Spleen (tissue), 11 donors: ENCODE results near the gene BCL2. TPM values are rescaled to one million over a fixed set of nuclear protein-coding genes. Genes with fewer than 3 reads are reported as not detected.

ENCODE experiments used
- DNase-seq: peaks from one replicate; pipeline ENCODE4 v3.0.0-alpha.2; 2020
- H3K27ac ChIP-seq, 8 donors: fragments of 200-600 bp; sonication (generic) in 7 of 8; 1 replicate in 4 of 8; 2 replicates in 4 of 8; pipeline versions ENCODE4 v1.5.0 to v1.8.0; 2016 to 2021; ENCODE audit warnings: inconsistent platforms in 4 of 8, mild to moderate bottlenecking in 4 of 8, moderate library complexity in 1 of 8
- H3K27me3 ChIP-seq, 7 donors: fragments of 200-600 bp; sonication (generic) in 6 of 7; replicated peaks in 1 of 7; 1 replicate in 4 of 7; 2 replicates in 3 of 7; pipeline versions ENCODE4 v1.5.0 to v1.8.0; 2016 to 2021; ENCODE audit warnings: inconsistent platforms in 3 of 7, mild to moderate bottlenecking in 1 of 7
- H3K36me3 ChIP-seq, 6 donors: fragments of 200-600 bp; sonication (generic) in 5 of 6; 1 replicate in 4 of 6; 2 replicates in 2 of 6; pipeline versions ENCODE4 v1.5.0 to v1.8.0; 2016 to 2021; ENCODE audit warnings: inconsistent platforms in 2 of 6
- H3K4me1 ChIP-seq, 6 donors: fragments of 200-600 bp; sonication (generic) in 5 of 6; 1 replicate in 3 of 6; 2 replicates in 3 of 6; pipeline versions ENCODE4 v1.5.0 to v1.8.0; 2016 to 2021; ENCODE audit warnings: inconsistent platforms in 3 of 6
- H3K4me3 ChIP-seq, 8 donors: fragments of 200-600 bp; sonication (generic) in 7 of 8; 1 replicate in 4 of 8; 2 replicates in 4 of 8; pipeline versions ENCODE4 v1.5.0 to v1.8.0; 2016 to 2021; ENCODE audit warnings: inconsistent platforms in 4 of 8, mild to moderate bottlenecking in 4 of 8, moderate library complexity in 2 of 8
- H3K9me3 ChIP-seq, 8 donors: fragments of 200-600 bp; sonication (generic) in 7 of 8; 1 replicate in 4 of 8; 2 replicates in 4 of 8; pipeline versions ENCODE4 v1.5.0 to v1.8.0; 2016 to 2021; ENCODE audit warnings: inconsistent platforms in 4 of 8
- POLR2A ChIP-seq, 3 donors: fragments of 450-650 bp; IDR thresholded peaks; one replicate each; pipeline ENCODE4 v1.5.1; 2017; ENCODE audit warnings: antibody characterized with exemption in 3 of 3, mild to moderate bottlenecking in 1 of 3
- POLR2AphosphoS5 ChIP-seq, 3 donors: sonication (generic); formaldehyde crosslinking; IDR thresholded peaks; one replicate each; pipeline ENCODE4 v1.5.1; 2017; ENCODE audit warnings: antibody characterized with exemption in 3 of 3
- WGBS, 5 donors: extraction: QIAGEN DNeasy Blood & Tissue Kit in 3 of 5; methylation state at CpG; one replicate each; pipeline versions ENCODE4 v1.1.5 to v1.1.7; 2013 to 2018; 5-methylcytosine and 5-hydroxymethylcytosine counted together
- intact Hi-C: fragments of 100-400 bp; cut with DNase I; formaldehyde crosslinking; loops from one replicate; pipeline ENCODE4 v1.15.0; 2023; ENCODE audit warnings: low total_unique reads
- polyA plus RNA-seq, 3 donors: library from polyadenylated mRNA; stranded (reverse); fragments of 200-250 nt; gene quantifications; one replicate each; pipeline ENCODE4 v1.2.1, GENCODE V29; 2013
- total RNA-seq, 7 donors: library from RNA; depleted of rRNA in 3 of 7; stranded (reverse); fragments of >200 nt in 3 of 7; fragmentation: NEBNext Ultra II Directional in 4 of 7; extraction: Animal tissue kit (Norgen Biotek cat#: 25700) in 4 of 7; gene quantifications; one replicate each; pipeline versions ENCODE4 v1.1.0 to v1.2.1, GENCODE V29; 2016 to 2021
- TF ChIP-seq, protein P1 (sequence below), 11 experiments: fragments of 200-600 bp in 7 of 11; fragments of 450-650 bp in 4 of 11; sonication (generic) in 4 of 11; IDR thresholded peaks in 8 of 11; conservative IDR thresholded peaks in 3 of 11; 1 replicate in 7 of 11; 2 replicates in 4 of 11; pipeline versions ENCODE4 v1.4.0 to v1.8.0; 2016 to 2021; ENCODE audit warnings: antibody characterized with exemption in 11 of 11, inconsistent platforms in 4 of 11, mild to moderate bottlenecking in 1 of 11
- donor health status: healthy with polysubstance abuse.
- donor health status: DM: no; HTN: no; CAD: no; lungs with moderate emphysema.
- donor health status: DM: no; HTN: no; CAD: no.
- donor health status: Bipolar disorder and iron deficiency.
- donor health status: healthy.
- donor health status: DM: no; HTN: no; CAD: no.
- donor health status: DM: yes; HTN: yes; CAD: no.

Gene BCL2
- total and polyA plus RNA-seq, 10 donors, result 9.6 to 112 (median 69.1) TPM

DNA sequence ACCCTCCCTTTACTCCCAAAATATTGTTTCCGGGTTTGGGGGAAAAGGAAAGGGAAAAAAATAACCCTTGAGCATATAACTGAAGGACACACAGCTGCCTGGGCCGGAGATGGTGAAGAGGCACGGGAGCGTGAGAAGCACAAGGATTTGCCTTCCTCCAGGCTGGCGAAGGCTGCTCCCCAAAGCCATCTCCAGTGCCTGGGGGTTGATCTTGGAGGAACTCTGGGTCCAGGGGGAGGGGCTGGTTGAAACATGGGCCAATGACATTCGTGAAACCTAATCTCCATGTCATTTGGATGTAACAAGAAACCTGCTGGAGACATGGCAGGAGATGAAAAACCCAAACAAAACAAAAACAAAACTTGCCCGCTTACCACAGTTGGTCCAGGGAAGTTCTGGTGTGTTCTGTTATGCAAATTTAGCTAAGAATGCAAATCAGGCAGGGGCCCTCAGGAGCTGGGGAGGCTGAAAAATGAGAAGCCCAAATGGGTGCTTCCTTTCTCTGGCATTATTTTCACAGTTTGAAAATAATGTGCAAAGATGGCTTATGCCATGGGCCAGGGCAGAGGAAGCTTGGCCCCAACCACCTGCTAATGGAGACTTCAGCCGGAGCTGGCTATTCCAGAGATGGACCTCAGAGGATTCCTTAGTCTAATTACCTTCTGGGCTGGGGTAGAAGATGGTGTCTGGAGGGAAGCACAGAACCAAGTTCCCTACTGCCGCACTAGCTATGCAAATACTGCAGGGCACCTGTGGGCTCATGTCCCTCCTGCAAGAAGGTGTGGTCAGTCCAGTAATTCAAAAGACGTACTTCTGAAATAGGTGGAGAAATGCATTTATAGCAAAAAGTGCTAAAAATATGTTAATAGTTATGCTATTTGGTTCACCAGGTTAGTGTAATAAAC is 180.9 kb downstream of the BCL2 start:
- no peaks in the 10 kb centered on the region for H3K9me3 ChIP-seq
- intact Hi-C loops, result no loop called here
- peaks cover 51 to 84% (median 69%) of the 10 kb centered on the region in 6 donors for H3K4me1 ChIP-seq
- peak overlapping the region in 6 of 8 donors; percentile 20 to 63 (median 26) for H3K4me3 ChIP-seq
- no peaks in the 10 kb centered on the region for H3K36me3 ChIP-seq
- no peak for TF ChIP-seq POLR2A (IDR thresholded peaks at IDR 0.05)
- peak in 1 of 3 donors; percentile 65 for TF ChIP-seq POLR2AphosphoS5 (IDR thresholded peaks at IDR 0.05)
- TF ChIP-seq, protein P1, sequence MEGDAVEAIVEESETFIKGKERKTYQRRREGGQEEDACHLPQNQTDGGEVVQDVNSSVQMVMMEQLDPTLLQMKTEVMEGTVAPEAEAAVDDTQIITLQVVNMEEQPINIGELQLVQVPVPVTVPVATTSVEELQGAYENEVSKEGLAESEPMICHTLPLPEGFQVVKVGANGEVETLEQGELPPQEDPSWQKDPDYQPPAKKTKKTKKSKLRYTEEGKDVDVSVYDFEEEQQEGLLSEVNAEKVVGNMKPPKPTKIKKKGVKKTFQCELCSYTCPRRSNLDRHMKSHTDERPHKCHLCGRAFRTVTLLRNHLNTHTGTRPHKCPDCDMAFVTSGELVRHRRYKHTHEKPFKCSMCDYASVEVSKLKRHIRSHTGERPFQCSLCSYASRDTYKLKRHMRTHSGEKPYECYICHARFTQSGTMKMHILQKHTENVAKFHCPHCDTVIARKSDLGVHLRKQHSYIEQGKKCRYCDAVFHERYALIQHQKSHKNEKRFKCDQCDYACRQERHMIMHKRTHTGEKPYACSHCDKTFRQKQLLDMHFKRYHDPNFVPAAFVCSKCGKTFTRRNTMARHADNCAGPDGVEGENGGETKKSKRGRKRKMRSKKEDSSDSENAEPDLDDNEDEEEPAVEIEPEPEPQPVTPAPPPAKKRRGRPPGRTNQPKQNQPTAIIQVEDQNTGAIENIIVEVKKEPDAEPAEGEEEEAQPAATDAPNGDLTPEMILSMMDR (IDR thresholded peaks at IDR 0.05 in 8 of 11, conservative IDR thresholded peaks at IDR 0.05 in 3 of 11), result no peak
- H3K27me3 ChIP-seq, result no peaks in the 10 kb centered on the region
- peak overlapping the region; percentile 68 to 89 (median 82) for H3K27ac ChIP-seq
- WGBS, 5 donors, result 23 to 29% (median 26%) methylated on average over 10 of the region's 10 CpGs
- peak; percentile 84 for DNase-seq

DNA sequence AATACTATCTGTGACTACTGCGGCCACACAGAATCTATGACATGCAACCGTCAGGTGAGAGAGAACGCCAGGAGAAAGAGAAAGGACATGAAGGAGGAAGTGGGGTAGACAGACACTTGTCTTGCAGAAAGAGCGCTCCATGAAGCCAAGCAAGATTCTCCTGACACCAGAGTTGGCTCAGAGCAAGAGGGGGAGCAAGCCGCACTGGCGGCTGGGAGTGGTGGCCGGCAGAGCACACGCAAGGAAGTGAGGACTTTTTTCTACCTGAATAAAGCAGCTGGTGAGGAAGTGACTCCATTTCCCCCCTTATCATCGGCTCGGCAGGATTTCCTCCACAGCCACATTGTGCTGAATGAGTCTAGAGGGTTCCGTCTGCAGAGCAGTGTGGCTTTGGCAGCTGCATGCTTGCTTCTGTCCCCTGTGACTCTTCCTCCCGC is 181.6 kb downstream of the BCL2 start:
- H3K36me3 ChIP-seq, result no peaks in the 10 kb centered on the region
- peak overlapping the region; percentile 68 to 89 (median 82) for H3K27ac ChIP-seq
- 8 to 14% (median 11%) methylated on average over 12 of the region's 12 CpGs for WGBS, 5 donors
- peaks cover 45 to 79% (median 63%) of the 10 kb centered on the region in 6 donors for H3K4me1 ChIP-seq
- intact Hi-C loops, result no loop called here
- H3K4me3 ChIP-seq, result peak overlapping the region in 6 of 8 donors; percentile 20 to 63 (median 26)
- DNase-seq, result peak; percentile 88
- TF ChIP-seq, protein P1 (IDR thresholded peaks at IDR 0.05 in 8 of 11, conservative IDR thresholded peaks at IDR 0.05 in 3 of 11), result peak in 1 of 11 experiments; percentile 9
- TF ChIP-seq POLR2AphosphoS5 (IDR thresholded peaks at IDR 0.05) (peak; percentile 38 to 92 (median 84)), POLR2A (IDR thresholded peaks at IDR 0.05) (peak in 1 of 3 donors; percentile 47)
- H3K27me3 ChIP-seq, result no peaks in the 10 kb centered on the region
- H3K9me3 ChIP-seq, result no peaks in the 10 kb centered on the region

DNA sequence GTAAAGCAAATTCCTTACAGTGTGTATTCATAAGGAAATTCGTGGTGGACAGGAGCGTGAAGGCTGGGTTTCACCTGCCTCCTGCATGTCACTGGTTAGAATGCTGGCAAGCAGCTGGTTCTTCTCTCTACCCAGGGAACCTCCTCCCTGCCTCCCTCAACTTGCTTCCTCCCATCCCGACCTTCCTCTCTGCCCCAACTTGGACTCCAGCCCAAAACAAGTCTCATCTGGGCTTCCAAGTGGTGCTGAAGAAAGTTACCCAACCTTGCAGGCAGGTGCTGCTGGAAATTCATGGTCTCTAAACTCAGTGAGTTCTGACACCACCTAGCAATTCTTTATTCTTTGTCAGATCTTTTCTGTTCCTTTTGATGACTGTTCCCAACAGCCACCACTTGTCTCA is 184.5 kb downstream of the BCL2 start:
- DNase-seq, result no peak
- TF ChIP-seq POLR2AphosphoS5 (IDR thresholded peaks at IDR 0.05), result no peak
- TF ChIP-seq, protein P1 (IDR thresholded peaks at IDR 0.05 in 8 of 11, conservative IDR thresholded peaks at IDR 0.05 in 3 of 11), result no peak
- no peak for TF ChIP-seq POLR2A (IDR thresholded peaks at IDR 0.05)
- Histone ChIP-seq H3K9me3 (no peaks in the 10 kb centered on the region), H3K27ac (peak overlapping the region in 1 of 8 donors; percentile 6), H3K4me1 (peaks cover 25 to 79% (median 54%) of the 10 kb centered on the region in 6 donors), H3K4me3 (no peak overlapping the region), H3K27me3 (no peaks in the 10 kb centered on the region), H3K36me3 (no peaks in the 10 kb centered on the region)
- WGBS, 5 donors, result 57 to 77% (median 63%) methylated on average over 3 of the region's 3 CpGs
- intact Hi-C loops, result no loop called here

DNA sequence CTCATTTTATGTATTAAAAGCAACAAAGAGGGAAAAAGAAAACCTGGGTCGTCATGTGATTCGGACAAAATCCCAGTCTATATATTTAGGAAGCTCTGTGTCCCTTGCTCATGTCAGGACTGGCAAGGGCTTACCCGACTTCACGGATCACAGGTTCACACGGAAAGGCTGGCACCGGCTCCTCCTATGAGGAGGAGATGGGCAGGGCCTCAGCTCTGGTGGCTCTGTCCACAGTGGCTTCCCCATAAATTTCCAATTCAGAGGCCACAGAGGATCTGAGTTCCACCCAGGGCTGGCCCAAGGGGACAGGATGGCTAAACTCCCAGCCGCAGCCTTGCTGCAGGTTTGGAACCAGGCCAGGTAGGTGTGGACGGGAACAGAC is 186.8 kb downstream of the BCL2 start:
- Histone ChIP-seq H3K9me3 (no peaks in the 10 kb centered on the region), H3K4me3 (no peak overlapping the region), H3K27ac (peak overlapping the region in 3 of 8 donors; percentile 23 to 75 (median 50)), H3K4me1 (peaks cover 8 to 63% (median 35%) of the 10 kb centered on the region in 6 donors), H3K36me3 (peaks cover 0 to 10% (median 3%) of the 10 kb centered on the region in 6 donors), H3K27me3 (no peaks in the 10 kb centered on the region)
- 68 to 80% (median 73%) methylated on average over 8 of the region's 8 CpGs for WGBS, 5 donors
- intact Hi-C loops, result loop anchor here (5.0 kb wide), 1 partner anchor 189 kb away; no protein-coding TSS in a partner anchor
- TF ChIP-seq POLR2AphosphoS5 (IDR thresholded peaks at IDR 0.05), result no peak
- TF ChIP-seq POLR2A (IDR thresholded peaks at IDR 0.05), result no peak
- DNase-seq, result no peak
